ENCODE measurements around the gene NR3C2. TPM values are rescaled to one million over a fixed set of nuclear protein-coding genes. Genes with fewer than 3 reads are reported as not detected.

Gene NR3C2
- total and polyA plus RNA-seq, 3 experiments from 2014 or later: 5.7 to 7.3 (median 6.3) TPM

DNA sequence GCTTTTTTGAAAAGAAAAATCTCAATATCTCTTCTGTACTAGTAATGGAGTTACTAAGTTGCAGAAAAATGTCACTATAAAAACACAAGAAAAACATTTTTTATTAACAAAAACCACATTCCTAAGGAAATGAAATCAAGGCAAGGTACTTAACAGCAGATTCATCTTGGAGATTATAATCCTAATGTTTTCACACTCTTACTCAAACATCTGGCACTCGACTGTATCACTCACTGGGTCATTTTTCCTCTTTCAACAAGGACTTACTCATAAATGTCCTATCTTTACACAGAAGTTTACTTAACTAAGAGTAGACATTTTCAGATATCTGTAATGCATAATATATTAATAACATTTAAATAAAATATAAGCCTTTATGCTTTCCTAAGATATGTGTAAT, 216.6 kb downstream of the NR3C2 start:
- no peak overlapping the region for H3K27ac Mint-ChIP-seq
- CTCF ChIA-PET: no interaction called here
- H3K4me3 Mint-ChIP-seq: no peak overlapping the region
- H3K27me3 Mint-ChIP-seq: peaks cover 0 to 3% of the 10 kb centered on the region in 2 donors
- no peak overlapping the region for H3K4me3 ChIP-seq (ENCODE audit: low read length)
- no peaks in the 10 kb centered on the region for H3K36me3 Mint-ChIP-seq
- H3K36me3 ChIP-seq (ENCODE audit: insufficient read depth, low read length): no peaks in the 10 kb centered on the region
- no peaks in the 10 kb centered on the region for H3K9me3 ChIP-seq (ENCODE audit: low read length)
- POLR2A ChIA-PET: interaction anchor here (0.6 kb wide), 1 partner anchor 10 kb away, joined by 3 read pairs; no protein-coding TSS in a partner anchor
- no peak for DNase-seq
- H3K4me1 ChIP-seq (ENCODE audit: insufficient read depth, low read length): no peaks in the 10 kb centered on the region
- H3K9me3 Mint-ChIP-seq: no peaks in the 10 kb centered on the region
- H3K4me1 Mint-ChIP-seq: peaks cover 12 to 28% (median 17%) of the 10 kb centered on the region in 3 donors
- H3K27me3 ChIP-seq (ENCODE audit: insufficient read depth, low read length, poor library complexity, severe bottlenecking): no peaks in the 10 kb centered on the region
- no peak overlapping the region for H3K27ac ChIP-seq (ENCODE audit: low read depth, low read length)

DNA sequence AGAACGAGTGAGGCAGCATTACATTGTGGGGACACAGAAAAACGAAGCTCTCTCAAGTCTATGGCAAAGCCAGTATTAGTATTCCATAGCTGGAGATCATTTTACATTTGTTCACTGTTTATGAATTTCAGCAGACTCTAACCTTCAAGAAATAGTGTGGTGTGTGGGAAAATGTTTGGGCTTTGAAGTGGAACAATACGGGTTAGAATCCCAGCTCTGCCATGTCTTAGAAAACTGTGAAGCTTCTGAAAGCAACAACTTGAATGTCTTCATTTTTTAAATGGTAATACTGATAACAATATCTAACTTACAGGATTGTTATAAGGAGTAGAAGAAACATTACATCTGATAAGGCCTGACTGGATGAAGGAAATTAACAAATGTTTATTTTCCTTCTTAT, 217.7 kb downstream of the NR3C2 start:
- Histone ChIP-seq H3K36me3 (ENCODE audit: insufficient read depth, low read length) (no peaks in the 10 kb centered on the region), H3K9me3 (ENCODE audit: low read length) (no peaks in the 10 kb centered on the region), H3K4me1 (ENCODE audit: insufficient read depth, low read length) (no peaks in the 10 kb centered on the region), H3K27me3 (ENCODE audit: insufficient read depth, low read length, poor library complexity, severe bottlenecking) (no peaks in the 10 kb centered on the region), H3K4me3 (ENCODE audit: low read length) (no peak overlapping the region), H3K27ac (ENCODE audit: low read depth, low read length) (no peak overlapping the region)
- ChIA-PET CTCF (no interaction called here), POLR2A (no interaction called here)
- H3K36me3 Mint-ChIP-seq: no peaks in the 10 kb centered on the region
- peaks cover 11 to 23% (median 13%) of the 10 kb centered on the region in 3 donors for H3K4me1 Mint-ChIP-seq
- H3K9me3 Mint-ChIP-seq: no peaks in the 10 kb centered on the region
- H3K4me3 Mint-ChIP-seq: no peak overlapping the region
- peak overlapping the region in 1 of 8 donors; percentile 4 for H3K27ac Mint-ChIP-seq
- DNase-seq: no peak
- H3K27me3 Mint-ChIP-seq: no peaks in the 10 kb centered on the region

DNA sequence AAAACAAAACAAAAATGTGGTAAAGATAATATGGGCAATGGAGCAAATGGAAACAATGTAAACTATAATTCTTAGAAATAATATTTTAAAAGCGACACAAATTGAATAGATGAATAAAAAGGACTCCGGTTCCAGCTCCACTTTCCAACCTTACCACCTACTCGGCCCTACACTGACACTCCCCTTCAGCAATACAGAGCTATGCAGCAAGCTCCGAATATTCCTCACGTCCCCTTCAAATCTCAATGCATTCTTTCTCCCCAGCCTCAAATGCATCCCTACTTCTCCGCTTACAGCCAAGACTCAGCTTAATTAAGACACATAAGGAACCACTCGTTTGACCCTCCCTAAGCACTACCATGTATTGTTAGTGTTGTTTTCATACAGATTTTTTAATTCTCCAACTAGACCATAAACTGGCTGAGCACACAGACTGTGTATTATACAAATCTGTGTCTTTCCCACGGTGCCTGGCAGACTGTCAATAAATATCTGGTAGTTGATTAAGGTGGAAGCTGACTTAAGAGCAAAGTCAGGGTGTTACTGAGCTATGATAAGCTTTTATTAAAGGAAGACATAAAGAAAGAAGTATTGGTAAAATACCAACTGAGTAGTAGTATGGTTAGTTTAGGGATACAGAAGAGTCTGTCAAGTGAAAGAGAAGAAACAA, 219.1 kb downstream of the NR3C2 start:
- H3K27ac Mint-ChIP-seq: no peak overlapping the region
- H3K27me3 ChIP-seq (ENCODE audit: insufficient read depth, low read length, poor library complexity, severe bottlenecking): no peaks in the 10 kb centered on the region
- no peaks in the 10 kb centered on the region for H3K36me3 ChIP-seq (ENCODE audit: insufficient read depth, low read length)
- POLR2A ChIA-PET: no interaction called here
- CTCF ChIA-PET: no interaction called here
- no peaks in the 10 kb centered on the region for H3K9me3 Mint-ChIP-seq
- no peaks in the 10 kb centered on the region for H3K27me3 Mint-ChIP-seq
- H3K4me1 ChIP-seq (ENCODE audit: insufficient read depth, low read length): peaks cover 6% of the 10 kb centered on the region
- DNase-seq: no peak
- peaks cover 18 to 29% (median 20%) of the 10 kb centered on the region in 3 donors for H3K4me1 Mint-ChIP-seq
- no peak overlapping the region for H3K4me3 ChIP-seq (ENCODE audit: low read length)
- H3K36me3 Mint-ChIP-seq: no peaks in the 10 kb centered on the region
- H3K4me3 Mint-ChIP-seq: no peak overlapping the region
- no peak overlapping the region for H3K27ac ChIP-seq (ENCODE audit: low read depth, low read length)
- no peaks in the 10 kb centered on the region for H3K9me3 ChIP-seq (ENCODE audit: low read length)

DNA sequence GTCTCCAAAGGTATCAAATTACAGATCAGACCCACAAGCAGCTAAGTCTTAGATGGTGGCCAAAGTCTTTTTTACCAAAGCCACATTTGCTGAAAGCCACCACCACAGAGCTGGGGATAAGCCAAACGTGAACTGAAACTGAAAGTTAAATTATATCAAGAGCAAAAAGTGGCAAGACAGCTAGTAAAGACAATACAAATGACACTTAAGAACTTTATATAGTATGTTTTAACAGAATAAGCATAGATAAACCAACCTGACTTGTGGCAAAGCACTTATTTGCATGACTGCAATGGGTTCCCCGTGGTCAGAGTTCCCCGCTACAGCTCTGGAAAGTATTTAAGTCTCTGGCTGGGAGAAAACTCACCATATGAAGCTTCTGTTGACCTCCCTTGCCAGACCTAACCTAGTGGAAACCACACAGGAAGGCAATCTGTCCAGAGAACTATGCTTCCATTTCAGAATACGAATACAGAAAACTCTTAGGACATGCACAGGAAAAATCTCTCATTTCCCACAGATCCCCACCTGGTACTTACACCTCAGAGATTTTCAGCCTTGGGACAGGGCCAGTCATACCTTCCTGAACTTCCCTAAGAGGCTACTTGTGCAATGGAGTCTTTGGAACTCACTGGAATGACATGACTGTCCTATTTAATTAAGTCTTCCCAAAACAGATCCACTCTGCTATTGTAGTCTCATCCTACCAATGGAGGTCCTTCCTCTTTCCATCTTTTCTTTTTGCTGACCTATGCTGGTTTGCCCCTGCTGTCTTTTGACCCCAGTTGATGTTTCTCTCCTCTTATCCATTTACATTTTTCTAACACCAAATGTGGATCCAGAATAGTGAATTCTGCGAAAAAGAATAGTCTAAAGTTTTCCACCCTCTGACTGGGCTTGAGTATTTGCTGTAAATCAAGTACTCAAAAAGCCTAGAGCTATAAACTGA, 225.1 kb downstream of the NR3C2 start:
- H3K9me3 Mint-ChIP-seq: no peaks in the 10 kb centered on the region
- DNase-seq: peak in 2 of 5 donors; percentile 22 to 49
- Histone ChIP-seq H3K4me3 (ENCODE audit: low read length) (peak overlapping the region; percentile 30), H3K9me3 (ENCODE audit: low read length) (no peaks in the 10 kb centered on the region), H3K36me3 (ENCODE audit: insufficient read depth, low read length) (no peaks in the 10 kb centered on the region), H3K27ac (ENCODE audit: low read depth, low read length) (peak overlapping the region; percentile 4), H3K4me1 (ENCODE audit: insufficient read depth, low read length) (peaks cover 20% of the 10 kb centered on the region), H3K27me3 (ENCODE audit: insufficient read depth, low read length, poor library complexity, severe bottlenecking) (no peaks in the 10 kb centered on the region)
- peak overlapping the region; percentile 57 to 96 (median 90) for H3K27ac Mint-ChIP-seq
- peaks cover 0 to 4% (median 2%) of the 10 kb centered on the region in 3 donors for H3K36me3 Mint-ChIP-seq
- H3K27me3 Mint-ChIP-seq: no peaks in the 10 kb centered on the region
- ChIA-PET POLR2A (interaction anchor here (1.2 kb wide), 1 partner anchor 225 kb away, joined by 6 read pairs; the partner anchor contains the start of gene NR3C2), CTCF (interaction anchor here (1.0 to 1.1 kb wide), 2 partner anchors 160 to 226 kb away, joined by 3 to 5 read pairs; no protein-coding TSS in a partner anchor)
- H3K4me3 Mint-ChIP-seq: peak overlapping the region; percentile 73 to 88 (median 80)
- peaks cover 30 to 39% (median 37%) of the 10 kb centered on the region in 3 donors for H3K4me1 Mint-ChIP-seq

DNA sequence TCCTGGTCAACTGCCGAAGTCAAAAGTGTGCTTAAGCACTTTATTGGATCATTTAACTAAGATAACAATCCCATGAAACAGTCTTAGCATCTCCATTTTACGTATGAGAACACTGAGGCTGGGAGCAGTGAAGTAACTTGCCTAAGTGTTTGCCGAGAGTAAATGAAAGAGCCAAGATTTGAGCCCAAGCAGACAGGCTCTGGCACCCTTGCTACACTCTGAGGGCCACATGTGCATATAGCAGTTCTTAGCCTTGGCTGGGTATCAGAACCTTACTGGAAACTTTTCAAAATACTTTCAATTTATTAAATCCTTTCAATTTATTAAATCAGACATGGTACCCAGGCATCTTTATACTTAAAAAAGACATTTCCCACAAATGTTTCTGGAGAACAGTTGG, 225.9 kb downstream of the NR3C2 start:
- Mint-ChIP-seq H3K9me3 (no peaks in the 10 kb centered on the region), H3K4me1 (peaks cover 30 to 43% (median 37%) of the 10 kb centered on the region in 3 donors), H3K36me3 (peaks cover 0 to 4% (median 2%) of the 10 kb centered on the region in 3 donors), H3K4me3 (peak overlapping the region; percentile 73 to 88 (median 80)), H3K27ac (peak overlapping the region; percentile 57 to 96 (median 90)), H3K27me3 (no peaks in the 10 kb centered on the region)
- peaks cover 20% of the 10 kb centered on the region for H3K4me1 ChIP-seq (ENCODE audit: insufficient read depth, low read length)
- no peak overlapping the region for H3K27ac ChIP-seq (ENCODE audit: low read depth, low read length)
- no peak for DNase-seq
- no peaks in the 10 kb centered on the region for H3K36me3 ChIP-seq (ENCODE audit: insufficient read depth, low read length)
- CTCF ChIA-PET: interaction anchor here (1.1 kb wide), 1 partner anchor 227 kb away, joined by 5 read pairs; no protein-coding TSS in a partner anchor
- POLR2A ChIA-PET: interaction anchor here (1.2 kb wide), 1 partner anchor 226 kb away, joined by 6 read pairs; the partner anchor contains the start of gene NR3C2
- H3K9me3 ChIP-seq (ENCODE audit: low read length): no peaks in the 10 kb centered on the region
- no peaks in the 10 kb centered on the region for H3K27me3 ChIP-seq (ENCODE audit: insufficient read depth, low read length, poor library complexity, severe bottlenecking)
- no peak overlapping the region for H3K4me3 ChIP-seq (ENCODE audit: low read length)

DNA sequence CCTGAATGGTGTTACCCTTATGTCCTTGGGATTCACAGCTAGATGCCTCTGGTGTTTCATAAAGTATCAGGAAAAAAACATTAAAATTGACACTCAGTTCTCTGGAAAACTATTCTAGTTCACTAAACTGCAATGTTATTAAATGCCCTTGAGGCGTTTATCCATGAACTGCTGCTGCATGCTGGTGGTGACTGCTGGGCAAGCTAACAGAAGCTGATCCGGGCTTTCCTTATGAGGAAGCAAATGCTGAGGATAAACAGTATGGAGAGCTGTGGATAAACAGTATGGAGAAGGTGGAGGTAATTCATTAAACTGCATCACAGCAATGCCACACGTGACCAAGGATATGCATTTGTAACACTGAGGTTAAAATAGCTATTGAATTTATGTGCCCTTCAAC, 227.0 kb downstream of the NR3C2 start:
- Mint-ChIP-seq H3K36me3 (peaks cover 0 to 4% (median 4%) of the 10 kb centered on the region in 3 donors), H3K27ac (peak overlapping the region in 1 of 8 donors; percentile 6), H3K4me3 (no peak overlapping the region), H3K4me1 (peaks cover 31 to 43% (median 37%) of the 10 kb centered on the region in 3 donors), H3K27me3 (no peaks in the 10 kb centered on the region), H3K9me3 (no peaks in the 10 kb centered on the region)
- CTCF ChIA-PET: interaction anchor here (0.7 kb wide), 1 partner anchor 290 kb away, joined by 3 read pairs; no protein-coding TSS in a partner anchor
- Histone ChIP-seq H3K36me3 (ENCODE audit: insufficient read depth, low read length) (no peaks in the 10 kb centered on the region), H3K4me3 (ENCODE audit: low read length) (no peak overlapping the region), H3K27ac (ENCODE audit: low read depth, low read length) (no peak overlapping the region), H3K27me3 (ENCODE audit: insufficient read depth, low read length, poor library complexity, severe bottlenecking) (no peaks in the 10 kb centered on the region), H3K9me3 (ENCODE audit: low read length) (no peaks in the 10 kb centered on the region), H3K4me1 (ENCODE audit: insufficient read depth, low read length) (peaks cover 20% of the 10 kb centered on the region)
- DNase-seq: no peak
- POLR2A ChIA-PET: no interaction called here

DNA sequence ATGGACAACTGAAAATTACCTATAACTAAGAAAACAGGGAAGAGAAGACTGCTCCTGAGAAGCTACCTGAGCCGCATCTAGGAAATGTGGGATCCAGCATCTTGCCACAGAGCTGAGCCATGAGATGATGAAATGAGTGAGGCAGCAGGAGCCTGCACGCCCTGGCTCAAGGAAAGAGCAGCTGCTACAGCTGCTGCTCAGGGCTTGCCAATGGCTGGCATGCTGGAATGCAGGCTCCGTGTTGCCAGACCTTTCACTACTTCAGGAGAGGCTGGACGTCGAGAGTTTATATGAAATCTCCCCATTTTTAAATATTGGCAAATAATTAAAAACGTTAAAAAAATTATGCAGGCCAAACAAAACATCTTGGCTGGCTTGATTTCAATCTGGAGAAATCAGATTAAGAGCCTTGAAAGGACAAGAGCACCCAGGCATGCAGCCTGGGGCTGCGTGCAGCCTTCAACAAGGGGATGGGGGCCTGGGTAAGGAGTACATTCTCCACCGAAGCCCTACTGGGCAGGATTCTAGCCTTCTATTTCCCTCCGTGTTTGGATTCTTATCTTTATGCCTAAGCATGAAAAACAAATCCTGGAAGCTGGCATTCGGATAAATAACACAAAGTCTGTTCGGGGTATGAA, 227.6 kb downstream of the NR3C2 start:
- Mint-ChIP-seq H3K27ac (no peak overlapping the region), H3K27me3 (no peaks in the 10 kb centered on the region), H3K4me1 (peaks cover 31 to 43% (median 37%) of the 10 kb centered on the region in 3 donors), H3K36me3 (peaks cover 0 to 4% (median 4%) of the 10 kb centered on the region in 3 donors), H3K9me3 (no peaks in the 10 kb centered on the region), H3K4me3 (no peak overlapping the region)
- Histone ChIP-seq H3K27me3 (ENCODE audit: insufficient read depth, low read length, poor library complexity, severe bottlenecking) (no peaks in the 10 kb centered on the region), H3K27ac (ENCODE audit: low read depth, low read length) (no peak overlapping the region), H3K4me3 (ENCODE audit: low read length) (no peak overlapping the region), H3K4me1 (ENCODE audit: insufficient read depth, low read length) (peaks cover 20% of the 10 kb centered on the region), H3K36me3 (ENCODE audit: insufficient read depth, low read length) (no peaks in the 10 kb centered on the region), H3K9me3 (ENCODE audit: low read length) (no peaks in the 10 kb centered on the region)
- ChIA-PET CTCF (no interaction called here), POLR2A (no interaction called here)
- no peak for DNase-seq

Data from CD8-positive, alpha-beta memory T cell (primary cell).